GM18858 (cell line): ENCODE data around the gene RBMS1.
A peak's percentile ranks its signal among the peaks of the same experiment; 100 is the strongest.
"Not testable (repeated sequence)": the region's sequence is repeated elsewhere in the genome, so short reads cannot be mapped to it uniquely, and the experiment has no call there.

ENCODE experiments used
- ATAC-seq: cut with Tn5 transposase; IDR thresholded peaks from one replicate; pipeline ENCODE4 v1.9.1; 2021; ENCODE audit not compliant: unreplicated experiment

The RBMS1 gene

DNA sequence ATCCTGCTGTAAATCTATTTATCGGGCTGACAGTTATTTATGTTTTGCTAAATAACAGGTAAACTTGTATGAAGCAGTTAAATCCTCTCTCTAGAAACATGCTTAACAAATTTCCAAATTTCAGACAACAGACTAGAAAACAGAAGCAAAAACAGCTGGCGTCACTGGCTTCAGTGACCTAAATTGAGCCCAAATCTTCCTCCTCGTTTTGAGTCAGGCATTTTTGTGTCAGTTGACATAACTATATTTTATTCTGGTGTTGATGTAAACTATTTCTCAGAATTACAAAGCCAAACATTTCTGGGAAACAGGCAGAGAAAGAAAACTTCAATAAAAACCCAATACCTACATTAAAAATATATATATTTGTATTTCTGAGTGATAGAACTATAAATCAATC, 21.7 kb downstream of the RBMS1 start:
- ATAC-seq, result no peak

GRCh38 chr2:160469621-160470204, 23.9 kb downstream of the RBMS1 start:
- ATAC-seq, result no peak

DNA sequence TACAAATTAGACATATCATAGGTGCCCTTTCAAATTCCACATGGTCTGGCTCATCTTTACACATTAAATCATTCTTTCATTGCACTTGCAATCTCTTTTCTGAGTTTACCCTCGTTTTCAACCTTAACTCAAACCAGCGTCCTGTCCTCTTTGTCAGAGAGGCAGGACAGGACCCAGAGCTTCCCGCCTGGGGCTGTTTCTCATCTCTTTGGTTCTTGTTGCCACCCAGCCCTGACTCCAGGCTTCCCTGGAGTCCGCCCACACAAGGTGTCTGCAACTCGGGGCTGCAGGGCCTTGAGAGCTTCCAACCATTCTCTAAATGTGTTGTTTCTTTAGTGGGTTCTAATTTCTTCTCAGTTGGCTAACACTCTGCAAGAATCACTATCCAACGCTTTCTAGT, 24.4 kb downstream of the RBMS1 start:
- ATAC-seq, result no peak

- no peak for ATAC-seq
Observed at GRCh38 chr2:160467086-160467485, 26.5 kb downstream of the RBMS1 start.

GRCh38 chr2:160465406-160465805, 28.2 kb downstream of the RBMS1 start:
- no peak for ATAC-seq

GRCh38 chr2:160465002-160465401, 28.6 kb downstream of the RBMS1 start:
- ATAC-seq, result no peak

DNA sequence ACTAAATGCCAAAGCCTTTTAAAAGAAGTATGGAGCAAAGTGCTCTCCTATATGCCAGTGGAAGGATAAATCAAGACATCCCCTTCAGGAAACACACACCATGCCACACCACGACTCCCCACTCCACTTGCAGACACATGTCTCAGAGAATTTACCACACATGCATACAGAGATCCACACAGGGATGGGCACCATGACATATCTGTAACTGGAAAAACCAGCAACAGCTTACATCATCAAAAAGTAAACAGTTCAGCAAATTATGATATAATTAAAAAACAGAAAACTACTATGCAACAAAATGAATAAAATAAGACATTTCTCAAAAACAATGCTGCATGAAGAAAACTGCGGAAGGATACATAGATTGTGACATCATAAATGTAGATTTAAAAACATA, 29.6 kb downstream of the RBMS1 start:
- ATAC-seq, result no peak

- no peak for ATAC-seq
Observed at GRCh38 chr2:160463245-160463644, 30.4 kb downstream of the RBMS1 start.

GRCh38 chr2:160460333-160460731, 33.3 kb downstream of the RBMS1 start:
- ATAC-seq, result no peak

- no peak for ATAC-seq
Observed at GRCh38 chr2:160459538-160460332, 33.9 kb downstream of the RBMS1 start.

DNA sequence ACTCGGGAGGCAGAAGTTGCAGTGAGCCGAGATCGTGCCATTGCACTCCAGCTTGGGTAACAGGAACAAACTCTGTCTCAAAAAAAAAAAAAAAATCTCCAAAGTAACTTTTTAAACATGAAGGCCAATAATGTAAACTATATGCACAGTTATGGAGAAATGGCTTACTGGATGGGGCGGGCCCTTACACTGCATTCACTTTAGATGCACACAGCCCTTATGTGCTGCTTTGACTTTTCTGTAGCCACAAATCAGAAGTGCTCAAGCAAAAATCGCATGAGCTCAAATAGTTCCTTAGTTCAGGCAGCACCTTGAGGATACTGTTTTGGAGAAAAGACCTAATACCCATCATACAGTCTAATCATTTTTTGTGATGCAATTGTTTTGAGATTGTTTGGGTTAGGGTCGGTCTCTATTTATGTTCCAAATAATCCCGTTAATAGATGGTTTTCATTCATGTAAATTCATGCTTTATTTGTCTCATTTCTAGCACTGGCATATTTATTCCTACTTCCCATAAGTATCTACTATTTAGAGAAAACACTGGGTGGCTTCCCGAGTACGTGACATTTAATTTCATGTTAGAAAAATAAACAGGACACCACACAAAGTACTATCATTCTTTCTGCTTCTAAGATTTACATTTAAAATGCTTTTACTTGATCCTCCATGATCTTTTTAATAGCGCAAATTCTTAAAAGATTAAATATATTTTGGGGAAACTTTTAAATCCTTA, 34.7 kb downstream of the RBMS1 start:
- no peak for ATAC-seq

GRCh38 chr2:160457588-160457987, 36.0 kb downstream of the RBMS1 start:
- peak; percentile 66 for ATAC-seq

GRCh38 chr2:160454070-160454797, 39.4 kb downstream of the RBMS1 start:
- no peak for ATAC-seq

DNA sequence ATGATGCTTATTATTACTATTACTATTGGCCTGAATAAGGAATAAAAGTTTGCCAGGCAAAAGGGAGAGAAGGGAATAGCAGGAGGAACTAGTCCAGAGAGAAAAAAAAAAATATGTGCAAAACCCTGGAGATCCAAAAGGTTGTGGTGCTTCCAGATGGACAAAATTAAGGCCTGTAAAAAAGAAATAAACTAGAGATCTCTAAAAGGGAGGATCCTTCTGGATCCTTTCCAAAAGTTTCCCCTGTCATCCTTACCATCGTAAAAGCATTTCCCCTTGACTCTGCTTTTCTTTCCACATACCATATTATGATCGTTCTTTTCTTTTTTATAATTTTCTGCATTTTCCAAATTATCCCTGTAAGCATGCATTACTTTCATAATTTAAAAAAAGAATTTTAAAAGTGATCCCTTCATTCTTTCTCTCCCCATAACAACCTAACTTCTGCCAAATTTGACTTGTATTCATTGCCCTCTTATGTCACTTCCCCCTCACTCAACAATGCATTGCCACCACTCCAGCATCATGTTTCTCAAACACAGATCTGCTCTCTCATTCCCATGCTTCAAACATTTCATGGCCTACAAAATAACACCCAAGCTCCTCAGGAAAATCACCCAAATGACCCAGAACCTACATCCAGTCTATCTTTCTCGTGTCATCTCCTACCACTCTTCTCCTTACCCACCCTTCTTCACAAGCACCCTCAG, 40.3 kb downstream of the RBMS1 start:
- ATAC-seq, result no peak

DNA sequence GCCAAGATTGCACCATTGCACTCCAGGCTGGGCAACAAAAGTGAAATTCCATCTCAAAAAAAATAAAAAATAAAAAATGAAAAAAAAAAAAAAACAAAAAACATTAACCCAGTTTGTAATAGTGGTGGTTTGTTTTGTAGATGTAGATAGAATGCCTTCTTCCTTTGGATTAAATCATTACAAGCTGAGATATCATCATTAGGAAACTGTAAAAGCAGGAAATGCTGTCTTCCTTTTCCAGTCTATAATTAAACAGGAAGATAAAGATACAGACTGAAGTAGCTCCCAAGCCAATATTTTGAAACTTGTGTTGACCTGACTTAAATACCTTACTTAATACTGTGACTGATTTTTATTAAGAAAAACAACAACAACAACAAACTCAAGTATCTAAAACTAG, 43.1 kb downstream of the RBMS1 start:
- ATAC-seq, result no peak

DNA sequence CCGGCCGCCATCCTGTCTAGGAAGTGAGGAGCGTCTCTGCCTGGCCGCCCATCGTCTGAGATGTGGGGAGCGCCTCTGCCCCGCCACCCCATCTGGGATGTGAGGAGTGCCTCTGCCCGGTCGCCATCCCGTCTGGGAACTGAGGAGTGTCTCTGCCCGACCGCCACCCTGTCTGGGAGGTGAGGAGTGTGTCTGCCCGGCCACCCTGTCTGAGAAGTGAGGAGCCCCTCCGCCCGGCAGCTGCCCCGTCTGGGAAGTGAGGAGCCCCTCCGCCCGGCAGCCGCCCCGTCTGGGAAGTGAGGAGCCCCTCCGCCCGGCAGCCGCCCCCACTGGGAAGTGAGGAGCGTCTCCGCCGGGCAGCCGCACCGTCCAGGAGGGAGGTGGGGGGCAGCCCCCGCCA, 44.8 kb downstream of the RBMS1 start:
- ATAC-seq, result not testable (repeated sequence)

GRCh38 chr2:160445673-160446072, 47.9 kb downstream of the RBMS1 start:
- no peak for ATAC-seq

GRCh38 chr2:160442603-160443002, 51.0 kb downstream of the RBMS1 start:
- ATAC-seq, result no peak

DNA sequence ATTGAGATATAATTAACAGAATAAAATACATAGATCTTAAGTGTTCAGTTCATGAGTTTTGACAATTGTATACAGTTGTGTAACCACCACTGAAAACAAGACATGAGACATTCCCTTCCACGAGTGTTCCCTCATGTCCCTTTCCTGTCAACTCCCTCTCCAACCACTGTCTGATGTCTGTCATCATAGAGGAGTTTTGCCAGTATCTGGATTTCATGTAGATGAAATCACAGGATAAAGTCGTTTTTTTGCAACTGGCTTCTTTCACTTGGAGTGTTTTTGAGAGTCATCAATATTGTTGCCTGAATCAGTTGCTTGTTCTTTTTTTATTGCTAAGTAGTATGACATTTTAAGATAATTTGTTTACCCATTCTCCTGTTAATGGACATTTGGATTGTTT, 52.7 kb downstream of the RBMS1 start:
- ATAC-seq, result no peak

GRCh38 chr2:160439038-160439437, 54.6 kb downstream of the RBMS1 start:
- not testable (repeated sequence) for ATAC-seq

DNA sequence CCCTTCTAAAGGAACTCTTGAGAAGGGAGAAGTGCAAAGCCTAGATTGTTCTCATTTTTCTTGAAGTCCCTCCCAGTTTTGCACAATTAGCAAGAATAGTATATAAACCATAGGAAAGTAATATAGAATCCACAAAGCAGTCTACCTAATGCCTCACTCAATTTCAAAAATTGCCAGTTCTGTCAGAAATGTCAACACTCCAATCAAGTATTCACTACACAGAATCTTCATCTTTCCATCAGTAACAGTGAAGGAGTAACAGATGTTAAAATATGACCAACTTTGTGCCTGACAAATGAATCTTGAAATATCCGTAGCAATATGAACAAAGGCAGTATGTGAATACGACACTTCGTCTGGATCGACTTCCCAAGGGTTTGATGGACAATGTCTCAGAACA, 56.3 kb downstream of the RBMS1 start:
- no peak for ATAC-seq
